Activated T-helper 2 cell treated with anti-CD3 and anti-CD28 coated beads, Interferon-gamma antibody, Interleukin-2, Interleukin-4, amounts not matched to agents 10 μg/mL and 5 μg/mL and 100 μg/mL, durations not matched to agents 14 hours and 24 hours and 36 hours (primary cell): ENCODE data around the gene RPN1. TPM values are rescaled to one million over a fixed set of nuclear protein-coding genes. Genes with fewer than 3 reads are reported as not detected.

ENCODE experiments used
- DNase-seq: peaks from one replicate; pipeline ENCODE4 v3.0.0; 2021; ENCODE audit warnings: low spot score
- H3K27ac Mint-ChIP-seq: one replicate; pipeline ENCODE4 v1.8.0; 2021; ENCODE audit warnings: mixed read lengths
- H3K27me3 Mint-ChIP-seq: one replicate; pipeline ENCODE4 v1.8.0; 2021; ENCODE audit warnings: low read depth, mixed read lengths
- H3K36me3 Mint-ChIP-seq: one replicate; pipeline ENCODE4 v1.8.0; 2021; ENCODE audit warnings: low read depth, mixed read lengths
- H3K4me1 Mint-ChIP-seq: one replicate; pipeline ENCODE4 v1.8.0; 2021; ENCODE audit warnings: low read depth, mixed read lengths
- H3K4me3 Mint-ChIP-seq: one replicate; pipeline ENCODE4 v1.8.0; 2021; ENCODE audit warnings: low read depth, mild to moderate bottlenecking, moderate library complexity, mixed read lengths
- H3K9me3 Mint-ChIP-seq: one replicate; pipeline ENCODE4 v1.8.0; 2021; ENCODE audit warnings: mixed read lengths
- intact Hi-C: fragments of 100-400 bp; cut with micrococcal nuclease; formaldehyde crosslinking; loops from one replicate; pipeline ENCODE4 v1.15.1; 2023
- total RNA-seq: library from RNA; stranded (reverse); gene quantifications from 2 replicates; pipeline ENCODE4 v1.2.3, GENCODE V29; 2022

The RPN1 gene
- total RNA-seq, 1 donor from 2014 or later: 217 TPM

- no peaks in the 10 kb centered on the region for H3K9me3 Mint-ChIP-seq
These were observed 20.7 kb downstream of the RPN1 start for GRCh38 chr3:128629936-128630335.

GRCh38 chr3:128625409-128625945, 25.1 kb downstream of the RPN1 start:
- no peak for DNase-seq
- Mint-ChIP-seq H3K4me3 (no peak overlapping the region), H3K27ac (no peak overlapping the region), H3K36me3 (peaks cover 86% of the 10 kb centered on the region), H3K27me3 (no peaks in the 10 kb centered on the region), H3K4me1 (peaks cover 7% of the 10 kb centered on the region), H3K9me3 (no peaks in the 10 kb centered on the region)
- intact Hi-C loops: no loop called here

More at GRCh38 chr3:128629936-128630335, 20.7 kb downstream of the RPN1 start:
- no peak overlapping the region for H3K27ac Mint-ChIP-seq
- DNase-seq: no peak
- H3K4me1 Mint-ChIP-seq: peaks cover 1% of the 10 kb centered on the region
- H3K36me3 Mint-ChIP-seq: peaks cover 72% of the 10 kb centered on the region
- H3K4me3 Mint-ChIP-seq: no peak overlapping the region
- no peaks in the 10 kb centered on the region for H3K27me3 Mint-ChIP-seq
- intact Hi-C loops: no loop called here

GRCh38 chr3:128624526-128625138, 26.0 kb downstream of the RPN1 start:
- peaks cover 85% of the 10 kb centered on the region for H3K36me3 Mint-ChIP-seq
- H3K27ac Mint-ChIP-seq: no peak overlapping the region
- intact Hi-C loops: no loop called here
- peaks cover 13% of the 10 kb centered on the region for H3K4me1 Mint-ChIP-seq
- DNase-seq: no peak
- no peaks in the 10 kb centered on the region for H3K27me3 Mint-ChIP-seq
- H3K4me3 Mint-ChIP-seq: no peak overlapping the region
- H3K9me3 Mint-ChIP-seq: no peaks in the 10 kb centered on the region

- no peak overlapping the region for H3K27ac Mint-ChIP-seq
- no peaks in the 10 kb centered on the region for H3K9me3 Mint-ChIP-seq
- intact Hi-C loops: no loop called here
- no peaks in the 10 kb centered on the region for H3K27me3 Mint-ChIP-seq
- no peak for DNase-seq
- H3K4me1 Mint-ChIP-seq: peaks cover 20% of the 10 kb centered on the region
- peaks cover 89% of the 10 kb centered on the region for H3K36me3 Mint-ChIP-seq
- no peak overlapping the region for H3K4me3 Mint-ChIP-seq
These were observed 26.8 kb downstream of the RPN1 start for GRCh38 chr3:128623762-128624176.

- intact Hi-C loops: no loop called here
- no peak for DNase-seq
- peaks cover 28% of the 10 kb centered on the region for H3K4me1 Mint-ChIP-seq
- no peaks in the 10 kb centered on the region for H3K9me3 Mint-ChIP-seq
- no peak overlapping the region for H3K27ac Mint-ChIP-seq
- peaks cover 87% of the 10 kb centered on the region for H3K36me3 Mint-ChIP-seq
- no peaks in the 10 kb centered on the region for H3K27me3 Mint-ChIP-seq
- H3K4me3 Mint-ChIP-seq: no peak overlapping the region
These were observed 28.7 kb downstream of the RPN1 start for GRCh38 chr3:128621931-128622330.

- no peak overlapping the region for H3K27ac Mint-ChIP-seq
- no peak for DNase-seq
- no peaks in the 10 kb centered on the region for H3K27me3 Mint-ChIP-seq
These were observed 29.4 kb downstream of the RPN1 start for GRCh38 chr3:128621234-128621633.

GRCh38 chr3:128620268-128620691, 30.3 kb downstream of the RPN1 start:
- Mint-ChIP-seq H3K27ac (peak overlapping the region; percentile 82), H3K4me1 (peaks cover 31% of the 10 kb centered on the region), H3K36me3 (peaks cover 70% of the 10 kb centered on the region), H3K4me3 (no peak overlapping the region), H3K27me3 (no peaks in the 10 kb centered on the region), H3K9me3 (no peaks in the 10 kb centered on the region)
- intact Hi-C loops: no loop called here
- no peak for DNase-seq

More at GRCh38 chr3:128621234-128621633, 29.4 kb downstream of the RPN1 start:
- Mint-ChIP-seq H3K9me3 (no peaks in the 10 kb centered on the region), H3K4me1 (peaks cover 31% of the 10 kb centered on the region), H3K4me3 (no peak overlapping the region), H3K36me3 (peaks cover 80% of the 10 kb centered on the region)
- intact Hi-C loops: no loop called here

- H3K4me3 Mint-ChIP-seq: peak overlapping the region; percentile 86
- H3K27me3 Mint-ChIP-seq: no peaks in the 10 kb centered on the region
- no peak for DNase-seq
- peaks cover 61% of the 10 kb centered on the region for H3K36me3 Mint-ChIP-seq
- H3K9me3 Mint-ChIP-seq: no peaks in the 10 kb centered on the region
- peak overlapping the region; percentile 84 for H3K27ac Mint-ChIP-seq
- intact Hi-C loops: loop anchor here (2.0 kb wide), 2 partner anchors 175 to 185 kb away; no protein-coding TSS in a partner anchor
- H3K4me1 Mint-ChIP-seq: peaks cover 31% of the 10 kb centered on the region
These were observed 31.3 kb downstream of the RPN1 start for GRCh38 chr3:128619146-128619890.

- no peak for DNase-seq
- Mint-ChIP-seq H3K27ac (peak overlapping the region; percentile 84), H3K27me3 (no peaks in the 10 kb centered on the region), H3K9me3 (no peaks in the 10 kb centered on the region), H3K4me3 (peak overlapping the region; percentile 86), H3K36me3 (peaks cover 52% of the 10 kb centered on the region), H3K4me1 (peaks cover 31% of the 10 kb centered on the region)
- intact Hi-C loops: loop anchor here (2.0 kb wide), 2 partner anchors 176 to 186 kb away; no protein-coding TSS in a partner anchor
These were observed 32.3 kb downstream of the RPN1 start for GRCh38 chr3:128618398-128618726.

GRCh38 chr3:128617557-128618397, 32.8 kb downstream of the RPN1 start:
- Mint-ChIP-seq H3K36me3 (peaks cover 46% of the 10 kb centered on the region), H3K4me3 (peak overlapping the region; percentile 86)
- peak; percentile 99 for DNase-seq

GRCh38 chr3:128617270-128617556, 33.4 kb downstream of the RPN1 start:
- intact Hi-C loops: loop anchor here (1.0 to 2.0 kb wide), 3 partner anchors 33 to 262 kb away; partner anchors contain the start of genes ACAD9 and RPN1
- H3K36me3 Mint-ChIP-seq: peaks cover 43% of the 10 kb centered on the region

More at GRCh38 chr3:128617557-128618397, 32.8 kb downstream of the RPN1 start:
- Mint-ChIP-seq H3K27me3 (no peaks in the 10 kb centered on the region), H3K4me1 (peaks cover 31% of the 10 kb centered on the region), H3K9me3 (no peaks in the 10 kb centered on the region), H3K27ac (peak overlapping the region; percentile 84)
- intact Hi-C loops: loop anchor here (1.0 to 2.0 kb wide), 5 partner anchors 33 to 262 kb away; partner anchors contain the start of genes ACAD9 and RPN1

GRCh38 chr3:128616516-128617269, 33.9 kb downstream of the RPN1 start:
- H3K4me3 Mint-ChIP-seq: peak overlapping the region; percentile 86
- intact Hi-C loops: loop anchor here (1.0 to 2.0 kb wide), 3 partner anchors 34 to 263 kb away; partner anchors contain the start of genes ACAD9 and RPN1
- DNase-seq: no peak
- H3K4me1 Mint-ChIP-seq: peaks cover 31% of the 10 kb centered on the region
- H3K9me3 Mint-ChIP-seq: no peaks in the 10 kb centered on the region
- peak overlapping the region; percentile 84 for H3K27ac Mint-ChIP-seq
- H3K36me3 Mint-ChIP-seq: peaks cover 38% of the 10 kb centered on the region
- H3K27me3 Mint-ChIP-seq: no peaks in the 10 kb centered on the region

More at GRCh38 chr3:128617270-128617556, 33.4 kb downstream of the RPN1 start:
- Mint-ChIP-seq H3K27ac (peak overlapping the region; percentile 84), H3K4me3 (peak overlapping the region; percentile 86), H3K9me3 (no peaks in the 10 kb centered on the region), H3K27me3 (no peaks in the 10 kb centered on the region), H3K4me1 (peaks cover 31% of the 10 kb centered on the region)
- no peak for DNase-seq
